ENCODE data around the gene HNF1A.

DNA sequence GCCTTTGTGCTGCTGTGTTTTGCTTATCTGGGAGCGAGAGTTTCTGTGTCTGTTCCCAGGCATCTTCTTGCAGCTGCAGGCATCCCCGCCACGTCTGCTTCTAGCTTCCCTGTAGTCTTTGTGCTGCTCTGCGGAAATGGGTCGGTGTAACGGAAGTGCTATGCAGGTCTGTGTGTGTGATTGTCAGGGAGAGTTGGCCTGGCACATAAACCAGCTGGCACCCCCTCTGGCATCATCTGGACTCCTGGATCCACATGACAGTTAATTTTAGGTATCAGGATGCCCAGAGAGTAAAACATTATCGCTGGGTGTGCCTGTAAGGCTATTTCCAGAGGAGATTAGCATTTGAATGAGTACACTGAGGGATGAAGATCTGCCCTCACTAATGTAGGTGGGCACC lies 70.1 kb downstream of the HNF1A start:
- TF ChIP-seq, protein P1, sequence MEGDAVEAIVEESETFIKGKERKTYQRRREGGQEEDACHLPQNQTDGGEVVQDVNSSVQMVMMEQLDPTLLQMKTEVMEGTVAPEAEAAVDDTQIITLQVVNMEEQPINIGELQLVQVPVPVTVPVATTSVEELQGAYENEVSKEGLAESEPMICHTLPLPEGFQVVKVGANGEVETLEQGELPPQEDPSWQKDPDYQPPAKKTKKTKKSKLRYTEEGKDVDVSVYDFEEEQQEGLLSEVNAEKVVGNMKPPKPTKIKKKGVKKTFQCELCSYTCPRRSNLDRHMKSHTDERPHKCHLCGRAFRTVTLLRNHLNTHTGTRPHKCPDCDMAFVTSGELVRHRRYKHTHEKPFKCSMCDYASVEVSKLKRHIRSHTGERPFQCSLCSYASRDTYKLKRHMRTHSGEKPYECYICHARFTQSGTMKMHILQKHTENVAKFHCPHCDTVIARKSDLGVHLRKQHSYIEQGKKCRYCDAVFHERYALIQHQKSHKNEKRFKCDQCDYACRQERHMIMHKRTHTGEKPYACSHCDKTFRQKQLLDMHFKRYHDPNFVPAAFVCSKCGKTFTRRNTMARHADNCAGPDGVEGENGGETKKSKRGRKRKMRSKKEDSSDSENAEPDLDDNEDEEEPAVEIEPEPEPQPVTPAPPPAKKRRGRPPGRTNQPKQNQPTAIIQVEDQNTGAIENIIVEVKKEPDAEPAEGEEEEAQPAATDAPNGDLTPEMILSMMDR (IDR thresholded peaks at IDR 0.05 in 2 of 3, conservative IDR thresholded peaks at IDR 0.05 in 1 of 3; ENCODE audit: borderline replicate concordance in 1 of 3, insufficient read depth in 1 of 3, low read depth in 2 of 3, low read length in 2 of 3) = no peak
- TF ChIP-seq RAD21 (IDR thresholded peaks at IDR 0.05; ENCODE audit: low read depth) (no peak), POLR2A (IDR thresholded peaks at IDR 0.05; ENCODE audit: borderline replicate concordance, extremely low read depth, insufficient read depth, insufficient read length) (no peak), YY1 (IDR thresholded peaks at IDR 0.05; ENCODE audit: extremely low read depth, insufficient replicate concordance, low read depth, low read length) (no peak)
